Keratinocyte (primary cell): ENCODE data around the gene LAT. TPM values are rescaled to one million over a fixed set of nuclear protein-coding genes. Genes with fewer than 3 reads are reported as not detected.

Experiments used
- DNase-seq: peaks from one replicate; pipeline ENCODE4 v3.0.0-alpha.2; 2011; ENCODE audit warnings: low read depth, missing footprints, low spot score
- FAIRE-seq: peaks from 2 replicates; lab custom pipeline; 2011; peaks lifted over from hg19 to GRCh38; lab: Jason Lieb, UNC
- H2AFZ ChIP-seq: 2 replicates; pipeline ENCODE4 v1.6.0; 2012; ENCODE audit warnings: low read length, control low read depth, inconsistent platforms; ENCODE audit not compliant: control insufficient read depth
- H3K27ac ChIP-seq: 2 replicates; pipeline ENCODE4 v1.5.1; 2011; ENCODE audit warnings: low read length; ENCODE audit not compliant: control insufficient read depth, insufficient read depth
- H3K27me3 ChIP-seq: 3 replicates; pipeline ENCODE4 v1.6.0; 2011; ENCODE audit warnings: low read length; ENCODE audit not compliant: control insufficient read depth, insufficient read depth; ENCODE audit errors: extremely low read depth
- H3K36me3 ChIP-seq, 2 experiments: 2 replicates in 1 of 2; 3 replicates in 1 of 2; pipeline ENCODE4 v1.5.1; 2011; ENCODE audit warnings: low read length in 2 of 2, mild to moderate bottlenecking in 1 of 2; ENCODE audit not compliant: control insufficient read depth in 2 of 2, insufficient read depth in 2 of 2; ENCODE audit errors: extremely low read depth in 1 of 2
- H3K4me1 ChIP-seq: 3 replicates; pipeline ENCODE4 v1.5.1; 2011; ENCODE audit warnings: low read length; ENCODE audit not compliant: control insufficient read depth, insufficient read depth; ENCODE audit errors: extremely low read depth
- H3K4me2 ChIP-seq: 3 replicates; pipeline ENCODE4 v1.6.0; 2011; ENCODE audit warnings: low read depth, low read length; ENCODE audit not compliant: control insufficient read depth, insufficient read depth; ENCODE audit errors: extremely low read depth
- H3K4me3 ChIP-seq, 3 experiments: fragments of 200-600 bp in 1 of 3; sonication (generic) in 1 of 3; 2 replicates in 2 of 3; 3 replicates in 1 of 3; pipeline ENCODE4 v1.5.1; 2011 to 2016; ENCODE audit warnings: low read length in 3 of 3, mild to moderate bottlenecking in 3 of 3, control low read depth in 2 of 3, inconsistent platforms in 1 of 3, low read depth in 1 of 3, mixed read lengths in 1 of 3, mixed run types in 1 of 3, moderate library complexity in 1 of 3; ENCODE audit not compliant: control insufficient read depth in 2 of 3, insufficient read depth in 2 of 3; ENCODE audit errors: extremely low read depth in 1 of 3
- H3K79me2 ChIP-seq: 2 replicates; pipeline ENCODE4 v1.6.0; 2012; ENCODE audit warnings: low read length; ENCODE audit not compliant: control insufficient read depth, insufficient read depth
- H3K9ac ChIP-seq: 3 replicates; pipeline ENCODE4 v1.6.0; 2011; ENCODE audit warnings: low read length; ENCODE audit not compliant: control insufficient read depth, insufficient read depth; ENCODE audit errors: extremely low read depth
- H3K9me1 ChIP-seq: 3 replicates; pipeline ENCODE4 v1.6.0; 2011; ENCODE audit warnings: low read length; ENCODE audit not compliant: control insufficient read depth, insufficient read depth; ENCODE audit errors: extremely low read depth
- H3K9me3 ChIP-seq: 2 replicates; pipeline ENCODE4 v1.5.1; 2012; ENCODE audit warnings: low read depth, low read length; ENCODE audit not compliant: control insufficient read depth
- H4K20me1 ChIP-seq: 3 replicates; pipeline ENCODE4 v1.6.0; 2011; ENCODE audit warnings: low read length; ENCODE audit not compliant: control insufficient read depth, insufficient read depth; ENCODE audit errors: extremely low read depth
- CTCF ChIP-seq, 3 experiments: IDR thresholded peaks in 1 of 3; conservative IDR thresholded peaks in 1 of 3; optimal IDR thresholded peaks in 1 of 3; 2 replicates in 2 of 3; 3 replicates in 1 of 3; pipeline versions ENCODE3 to v1.5.1; 2011; ENCODE audit warnings: low read length in 3 of 3, mild to moderate bottlenecking in 3 of 3, moderate library complexity in 2 of 3, control low read depth in 1 of 3, inconsistent platforms in 1 of 3; ENCODE audit not compliant: insufficient read depth in 2 of 3; ENCODE audit errors: extremely low read depth in 1 of 3
- EZH2 ChIP-seq: IDR thresholded peaks from one replicate; pipeline ENCODE4 v1.6.1; 2012; ENCODE audit warnings: inconsistent platforms, mild to moderate bottlenecking, low read length, moderate library complexity
- dilution Hi-C: fragments of 300-500 bp; cut with MboI; formaldehyde crosslinking; loops from one replicate; pipeline ENCODE4 v1.7.0; 2020; ENCODE audit warnings: low sequenced_read_pairs; ENCODE audit not compliant: extremely low pct_ligation_motif_present
- polyA plus RNA-seq, 5 experiments: library from polyadenylated mRNA; depleted of rRNA in 3 of 5; stranded (reverse) in 3 of 5; stranded (forward) in 1 of 5; unstranded in 1 of 5; fragments of >200 nt; gene quantifications; 1 replicate in 1 of 5; 2 replicates in 3 of 5; 3 replicates in 1 of 5; pipeline versions ENCODE4 v1.2.1 to v1.2.3, GENCODE V29; 2011 to 2012; ENCODE audit warnings: missing spikeins in 2 of 5, low read depth in 1 of 5, low replicate concordance in 1 of 5

The LAT gene
- polyA plus RNA-seq, 1 donor (not counting 4 experiments of a cell fraction or from before 2014, with no cell fraction given) = 1.2 TPM

- H4K20me1 ChIP-seq = no peaks in the 10 kb centered on the region
- dilution Hi-C loops = no loop called here
- no peaks in the 10 kb centered on the region for H3K27me3 ChIP-seq
- H3K9ac ChIP-seq = no peak overlapping the region
- H3K4me1 ChIP-seq = no peaks in the 10 kb centered on the region
- no peaks in the 10 kb centered on the region for H3K9me3 ChIP-seq
- no peaks in the 10 kb centered on the region for H3K79me2 ChIP-seq
- no peak overlapping the region for H3K27ac ChIP-seq
- no peaks in the 10 kb centered on the region for H3K9me1 ChIP-seq
- H3K36me3 ChIP-seq = no peaks in the 10 kb centered on the region
- no peak overlapping the region for H3K4me2 ChIP-seq
- no peak for DNase-seq
- no peak overlapping the region for H2AFZ ChIP-seq
- TF ChIP-seq CTCF (optimal IDR thresholded peaks at IDR 0.05 in 1 of 3, IDR thresholded peaks at IDR 0.05 in 1 of 3, conservative IDR thresholded peaks at IDR 0.05 in 1 of 3; ENCODE audit: extremely low read depth in 1 of 3, insufficient read depth in 2 of 3, low read length in 3 of 3) (no peak), EZH2 (no peak)
- no peak for FAIRE-seq
- H3K4me3 ChIP-seq = no peak overlapping the region
Measured at GRCh38 chr16:29028457-29029167, 43.8 kb downstream of the LAT start.

- FAIRE-seq = no peak
- dilution Hi-C loops = no loop called here
- Histone ChIP-seq H3K4me3 (no peak overlapping the region), H4K20me1 (no peaks in the 10 kb centered on the region), H3K4me2 (no peak overlapping the region), H2AFZ (no peak overlapping the region), H3K9ac (no peak overlapping the region), H3K27ac (no peak overlapping the region), H3K4me1 (no peaks in the 10 kb centered on the region), H3K9me1 (no peaks in the 10 kb centered on the region), H3K79me2 (no peaks in the 10 kb centered on the region), H3K36me3 (no peaks in the 10 kb centered on the region), H3K9me3 (no peaks in the 10 kb centered on the region), H3K27me3 (no peaks in the 10 kb centered on the region)
- TF ChIP-seq EZH2 = no peak
- no peak for DNase-seq
Measured at GRCh38 chr16:29029168-29029994, 44.5 kb downstream of the LAT start.
